HCT116 (cell line): ENCODE results near the gene INTS6. TPM values are rescaled to one million over a fixed set of nuclear protein-coding genes. Genes with fewer than 3 reads are reported as not detected.

Experiments
- ATAC-seq: fragments of 200-7000 bp; cut with Tn5 transposase; 2 replicates; pipeline ENCODE4 v1.9.1; 2020; ENCODE audit warnings: mild to moderate bottlenecking, moderate library complexity
- BruUV-seq: library from RNA; stranded (reverse); fragments of 400-500 nt; replicated peaks from 2 replicates; lab custom pipeline; 2021; lab: Mats Ljungman, UMichigan
- CTCF ChIA-PET: fragments of 300-600 bp; sonication (Branson Sonifier 250); formaldehyde crosslinking; loops from one replicate; lab custom pipeline; 2021; ENCODE audit warnings: antibody characterized with exemption; lab: Charles Lee
- POLR2A ChIA-PET: fragments of 300-600, 350-600 bp; sonication (Branson Sonifier 250); formaldehyde crosslinking; loops from one replicate; lab custom pipeline; 2021; ENCODE audit warnings: antibody characterized with exemption; lab: Charles Lee
- RAD21 ChIA-PET, 2 experiments: fragments of 300-600 bp; sonication (Branson Sonifier 250); formaldehyde crosslinking; loops; one replicate each; lab custom pipeline; 2023; ENCODE audit warnings: low total read pairs in 2 of 2; ENCODE audit not compliant: uncharacterized antibody in 2 of 2, unreplicated experiment in 2 of 2, low non-redundant PET in 1 of 2; lab: Charles Lee
- DNase-seq: peaks from one replicate; pipeline ENCODE4 v3.0.0-alpha.2; 2010; ENCODE audit warnings: low read depth, low spot score
- H2AFZ ChIP-seq: fragments of 200-600 bp; shearing (Covaris generic), sonication (generic); 2 replicates; pipeline ENCODE4 v1.6.1; 2017; ENCODE audit warnings: low read depth, mixed run types, mixed read lengths, antibody characterized with exemption, low read length; ENCODE audit not compliant: poor library complexity, severe bottlenecking
- H3K27ac ChIP-seq: 2 replicates; pipeline ENCODE4 v1.5.1; 2012; ENCODE audit warnings: low read depth, low read length
- H3K27me3 ChIP-seq: fragments of 200-600 bp; sonication (generic); 2 replicates; pipeline ENCODE4 v1.6.1; 2016; ENCODE audit warnings: mixed run types, low read length, mixed read lengths; ENCODE audit not compliant: insufficient read depth
- H3K36me3 ChIP-seq, 2 experiments: fragments of 200-500 bp in 1 of 2; fragments of 200-600 bp in 1 of 2; sonication (Bioruptor generic) in 1 of 2; sonication (generic) in 1 of 2; 2 replicates each; pipeline versions ENCODE4 v1.5.1 to v1.6.1; 2014 to 2016; ENCODE audit warnings: low read length in 2 of 2, inconsistent platforms in 1 of 2, mixed read lengths in 1 of 2, mixed run types in 1 of 2; ENCODE audit not compliant: insufficient read depth in 2 of 2, control insufficient read depth in 1 of 2
- H3K4me1 ChIP-seq, 2 experiments: fragments of 200-600 bp in 1 of 2; sonication (generic) in 1 of 2; 2 replicates each; pipeline versions ENCODE4 v1.5.1 to v1.6.1; 2012 to 2017; ENCODE audit warnings: low read length in 2 of 2, inconsistent platforms in 1 of 2, mild to moderate bottlenecking in 1 of 2, mixed read lengths in 1 of 2, mixed run types in 1 of 2, moderate library complexity in 1 of 2; ENCODE audit not compliant: insufficient read depth in 2 of 2, control insufficient read depth in 1 of 2
- H3K4me2 ChIP-seq: fragments of 200-600 bp; sonication (generic); 2 replicates; pipeline ENCODE4 v1.6.1; 2017; ENCODE audit warnings: mixed run types, low read length, mixed read lengths
- H3K4me3 ChIP-seq, 2 experiments: fragments of 200-600 bp in 1 of 2; sonication (generic) in 1 of 2; replicated peaks in 1 of 2; 2 replicates each; pipeline ENCODE4 v1.5.1; 2011 to 2016; ENCODE audit warnings: low read length in 2 of 2, control low read depth in 1 of 2, low read depth in 1 of 2, mild to moderate bottlenecking in 1 of 2, mixed read lengths in 1 of 2, mixed run types in 1 of 2
- H3K79me2 ChIP-seq: fragments of 200-600 bp; sonication (generic); 2 replicates; pipeline ENCODE4 v1.6.1; 2017; ENCODE audit warnings: mild to moderate bottlenecking, mixed run types, low read length, moderate library complexity, mixed read lengths; ENCODE audit not compliant: insufficient read depth
- H3K9ac ChIP-seq: fragments of 200-600 bp; sonication (generic); 2 replicates; pipeline ENCODE4 v1.6.1; 2016; ENCODE audit warnings: low read length, mixed read lengths
- H3K9me2 ChIP-seq: fragments of 200-600 bp; sonication (generic), shearing (Covaris generic); 2 replicates; pipeline ENCODE4 v1.6.1; 2017; ENCODE audit warnings: mixed run types, mild to moderate bottlenecking, moderate library complexity; ENCODE audit not compliant: insufficient read depth
- H3K9me3 ChIP-seq, 2 experiments: fragments of 200-500 bp in 1 of 2; fragments of 200-600 bp in 1 of 2; sonication (Bioruptor generic) in 1 of 2; sonication (generic) in 1 of 2; 2 replicates each; pipeline ENCODE4 v1.6.1; 2014 to 2017; ENCODE audit warnings: low read length in 2 of 2, mixed read lengths in 2 of 2, inconsistent platforms in 1 of 2, low read depth in 1 of 2, mild to moderate bottlenecking in 1 of 2, mixed run types in 1 of 2, moderate library complexity in 1 of 2; ENCODE audit not compliant: control insufficient read depth in 1 of 2, insufficient read depth in 1 of 2
- H4K20me1 ChIP-seq: fragments of 200-600 bp; sonication (generic), shearing (Covaris generic); 2 replicates; pipeline ENCODE4 v1.6.1; 2017; ENCODE audit warnings: mixed run types, mild to moderate bottlenecking, moderate library complexity; ENCODE audit not compliant: insufficient read depth
- ATF3 ChIP-seq: IDR thresholded peaks from 2 replicates; pipeline ENCODE4 v1.6.1; 2012
- CEBPB ChIP-seq: IDR thresholded peaks from 2 replicates; pipeline ENCODE4 v1.6.1; 2012; ENCODE audit warnings: low read depth
- EGR1 ChIP-seq: IDR thresholded peaks from 2 replicates; pipeline ENCODE4 v1.6.1; 2012; ENCODE audit warnings: low read depth
- EZH2 ChIP-seq: fragments of 200-600 bp; sonication (generic); IDR thresholded peaks from 2 replicates; pipeline ENCODE4 v1.6.1; 2017; ENCODE audit warnings: antibody characterized with exemption, mixed run types
- EZH2phosphoT487 ChIP-seq: fragments of 200-600 bp; IDR thresholded peaks from 2 replicates; pipeline ENCODE4 v1.6.1; 2018; ENCODE audit warnings: antibody characterized with exemption, borderline replicate concordance
- POLR2A ChIP-seq: IDR thresholded peaks from 2 replicates; pipeline ENCODE4 v1.7.0; 2011; ENCODE audit warnings: borderline replicate concordance; ENCODE audit not compliant: insufficient read depth, insufficient read length; ENCODE audit errors: extremely low read depth
- SIN3A ChIP-seq: IDR thresholded peaks from 2 replicates; pipeline ENCODE4 v1.6.1; 2012; ENCODE audit warnings: low read depth
- SRF ChIP-seq: IDR thresholded peaks from 2 replicates; pipeline ENCODE4 v1.6.1; 2012; ENCODE audit warnings: low read depth
- ZBTB33 ChIP-seq: IDR thresholded peaks from 2 replicates; pipeline ENCODE4 v1.6.1; 2011; ENCODE audit warnings: mild to moderate bottlenecking, low read length, moderate library complexity; ENCODE audit not compliant: insufficient replicate concordance; ENCODE audit errors: extremely low read depth
- ZFX ChIP-seq: fragments of 450-650 bp; IDR thresholded peaks from 2 replicates; pipeline ENCODE4 v1.6.1; 2017
- intact Hi-C: fragments of 100-400 bp; cut with micrococcal nuclease; formaldehyde crosslinking; loops from 2 replicates; pipeline ENCODE4 v1.10.0; 2022
- total RNA-seq: library from RNA; stranded (reverse); gene quantifications from one replicate; pipeline ENCODE4 v1.2.1, GENCODE V29; 2021; ENCODE audit not compliant: unreplicated experiment

Gene INTS6
- total RNA-seq, 1 experiment from 2014 or later = 44.7 TPM

GRCh38 chr13:51360489-51360888, 92.3 kb downstream of the INTS6 start (continued):
- TF ChIP-seq SRF (no peak), EZH2phosphoT487 (no peak), ZFX (no peak), SIN3A (no peak), EGR1 (no peak), EZH2 (no peak), POLR2A (no peak), CEBPB (no peak), ATF3 (no peak)

- intact Hi-C loops = no loop called here
- no peak for TF ChIP-seq ZBTB33
- TF ChIP-seq, all 23 proteins: peak for 0
- H3K4me1 ChIP-seq = no peaks in the 10 kb centered on the region
- H3K9ac ChIP-seq = no peak overlapping the region
- H3K27ac ChIP-seq = no peak overlapping the region
- DNase-seq = no peak
- no peaks in the 10 kb centered on the region for H4K20me1 ChIP-seq
- CTCF ChIA-PET = no interaction called here
- POLR2A ChIA-PET = no interaction called here
- ATAC-seq = no peak
- no peaks in the 10 kb centered on the region for H3K27me3 ChIP-seq
- no peak overlapping the region for H3K4me3 ChIP-seq
- no peaks in the 10 kb centered on the region for H3K79me2 ChIP-seq
- H3K4me2 ChIP-seq = no peak overlapping the region
- BruUV-seq = no TSS peak
- no peaks in the 10 kb centered on the region for H3K9me3 ChIP-seq
- RAD21 ChIA-PET = no interaction called here
- H2AFZ ChIP-seq = no peak overlapping the region
- H3K36me3 ChIP-seq = no peaks in the 10 kb centered on the region; a peak in 1 of 4 replicates
- H3K9me2 ChIP-seq = no peaks in the 10 kb centered on the region
These were observed 93.5 kb downstream of the INTS6 start for GRCh38 chr13:51359352-51359751.
